ENCODE data around the gene FGF2.
"Not testable (repeated sequence)": the region's sequence is repeated elsewhere in the genome, so short reads cannot be mapped to it uniquely, and the experiment has no call there.

Gene FGF2

DNA sequence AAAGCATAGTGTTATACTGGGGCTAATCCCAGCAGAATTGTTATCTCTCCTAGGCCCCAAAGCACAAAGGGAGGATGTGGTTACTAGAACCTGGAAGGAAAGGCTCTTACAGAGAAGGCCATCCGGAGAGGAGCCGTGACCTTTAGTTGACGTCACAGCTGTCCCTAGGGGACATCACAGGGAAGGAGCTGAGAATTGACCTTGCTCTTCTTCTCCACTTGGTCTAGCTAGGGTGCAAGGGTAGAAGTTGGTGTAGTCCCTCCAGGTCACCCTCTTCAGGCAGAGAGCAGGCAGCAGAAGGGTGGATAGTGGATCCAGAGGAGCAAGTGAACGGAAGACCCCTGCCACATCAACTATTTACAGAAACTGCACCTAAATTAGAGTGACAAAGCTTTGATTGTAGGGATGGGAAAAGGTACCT is 22.8 kb upstream of the FGF2 start (continued):
- TF ChIP-seq ZNF549 (tag by site-specific recombination; IDR thresholded peaks at IDR 0.05) (no peak), ZNF501 (tag by site-specific recombination; IDR thresholded peaks at IDR 0.05) (no peak), ZNF19 (tag by site-specific recombination; IDR thresholded peaks at IDR 0.05; ENCODE audit: low read depth) (no peak), ZFHX2 (tag by site-specific recombination; conservative IDR thresholded peaks at IDR 0.05) (no peak), ZNF169 (tag by site-specific recombination; IDR thresholded peaks at IDR 0.05) (no peak)
- TF ChIP-seq, protein P1, sequence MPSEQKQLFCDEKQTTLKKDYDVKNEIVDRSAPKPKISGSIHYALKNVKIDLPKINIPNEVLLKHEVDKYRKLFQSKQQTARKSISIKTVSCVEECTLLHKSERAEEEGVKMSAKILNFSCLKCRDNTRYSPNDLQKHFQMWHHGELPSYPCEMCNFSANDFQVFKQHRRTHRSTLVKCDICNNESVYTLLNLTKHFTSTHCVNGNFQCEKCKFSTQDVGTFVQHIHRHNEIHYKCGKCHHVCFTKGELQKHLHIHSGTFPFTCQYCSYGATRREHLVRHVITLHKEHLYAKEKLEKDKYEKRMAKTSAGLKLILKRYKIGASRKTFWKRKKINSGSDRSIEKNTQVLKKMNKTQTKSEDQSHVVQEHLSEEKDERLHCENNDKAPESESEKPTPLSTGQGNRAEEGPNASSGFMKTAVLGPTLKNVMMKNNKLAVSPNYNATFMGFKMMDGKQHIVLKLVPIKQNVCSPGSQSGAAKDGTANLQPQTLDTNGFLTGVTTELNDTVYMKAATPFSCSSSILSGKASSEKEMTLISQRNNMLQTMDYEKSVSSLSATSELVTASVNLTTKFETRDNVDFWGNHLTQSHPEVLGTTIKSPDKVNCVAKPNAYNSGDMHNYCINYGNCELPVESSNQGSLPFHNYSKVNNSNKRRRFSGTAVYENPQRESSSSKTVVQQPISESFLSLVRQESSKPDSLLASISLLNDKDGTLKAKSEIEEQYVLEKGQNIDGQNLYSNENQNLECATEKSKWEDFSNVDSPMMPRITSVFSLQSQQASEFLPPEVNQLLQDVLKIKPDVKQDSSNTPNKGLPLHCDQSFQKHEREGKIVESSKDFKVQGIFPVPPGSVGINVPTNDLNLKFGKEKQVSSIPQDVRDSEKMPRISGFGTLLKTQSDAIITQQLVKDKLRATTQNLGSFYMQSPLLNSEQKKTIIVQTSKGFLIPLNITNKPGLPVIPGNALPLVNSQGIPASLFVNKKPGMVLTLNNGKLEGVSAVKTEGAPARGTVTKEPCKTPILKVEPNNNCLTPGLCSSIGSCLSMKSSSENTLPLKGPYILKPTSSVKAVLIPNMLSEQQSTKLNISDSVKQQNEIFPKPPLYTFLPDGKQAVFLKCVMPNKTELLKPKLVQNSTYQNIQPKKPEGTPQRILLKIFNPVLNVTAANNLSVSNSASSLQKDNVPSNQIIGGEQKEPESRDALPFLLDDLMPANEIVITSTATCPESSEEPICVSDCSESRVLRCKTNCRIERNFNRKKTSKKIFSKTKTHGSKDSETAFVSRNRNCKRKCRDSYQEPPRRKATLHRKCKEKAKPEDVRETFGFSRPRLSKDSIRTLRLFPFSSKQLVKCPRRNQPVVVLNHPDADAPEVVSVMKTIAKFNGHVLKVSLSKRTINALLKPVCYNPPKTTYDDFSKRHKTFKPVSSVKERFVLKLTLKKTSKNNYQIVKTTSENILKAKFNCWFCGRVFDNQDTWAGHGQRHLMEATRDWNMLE (tag by site-specific recombination; conservative IDR thresholded peaks at IDR 0.05; ENCODE audit: low read depth): no peak

DNA sequence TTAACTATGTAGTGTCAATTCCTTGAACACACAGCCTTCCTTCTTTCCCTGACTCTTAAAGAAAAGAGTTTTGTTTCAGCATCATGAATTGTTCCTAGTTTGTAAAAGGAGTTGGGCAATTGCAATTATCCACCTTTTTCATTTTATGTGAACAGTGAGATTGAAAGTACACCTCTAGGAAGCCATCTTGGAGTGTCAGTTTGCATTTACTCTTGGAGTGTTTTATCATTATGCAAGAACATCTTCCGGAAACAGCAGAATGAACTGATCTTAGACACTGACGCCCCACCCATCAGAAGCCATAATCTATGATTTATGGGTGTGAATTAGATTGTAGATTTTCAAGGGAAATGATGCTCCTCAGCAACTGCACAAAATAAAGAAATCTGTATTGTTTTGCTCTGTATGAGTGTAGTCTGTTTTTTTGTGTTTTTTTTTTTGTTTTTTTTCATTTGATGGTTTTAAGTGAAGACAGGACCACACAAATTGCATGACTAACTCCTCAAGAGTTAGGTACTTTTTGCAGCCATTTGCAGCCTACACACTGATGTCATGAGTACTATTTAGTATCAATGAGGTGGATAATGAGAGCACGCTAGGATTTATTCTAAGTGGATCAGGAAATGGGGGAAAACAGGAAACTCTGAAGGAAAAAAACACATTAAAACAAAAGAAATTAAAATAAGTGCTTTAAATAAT is 19.5 kb upstream of the FGF2 start:
- no peaks in the 10 kb centered on the region for H3K36me3 ChIP-seq (ENCODE audit: control insufficient read depth in 2 of 2, insufficient read depth in 1 of 2, low read length in 2 of 2)

DNA sequence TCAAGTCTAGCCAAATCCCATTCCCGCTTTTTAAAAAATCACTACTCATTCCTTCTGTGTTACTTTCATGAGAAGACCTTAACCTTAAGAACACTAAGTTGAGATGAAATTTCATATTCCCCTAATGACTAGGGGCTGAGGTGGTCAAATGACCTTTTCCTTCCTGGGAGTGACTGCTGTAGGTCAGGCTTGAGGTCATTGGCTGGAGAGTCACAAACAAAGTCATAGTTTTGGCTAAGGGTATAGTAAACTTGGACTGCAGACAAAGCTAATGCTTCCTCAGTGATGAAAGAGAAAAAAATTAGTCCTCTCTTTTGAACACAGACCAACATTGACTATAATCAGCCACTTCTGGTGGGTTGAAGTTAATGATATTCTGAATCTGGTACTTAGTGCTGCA is 16.0 kb upstream of the FGF2 start:
- Histone ChIP-seq H3K4me3 (ENCODE audit: low read depth, low read length) (no peak overlapping the region), H3K4me1 (ENCODE audit: control insufficient read depth, insufficient read depth, low read length) (no peaks in the 10 kb centered on the region), H3K9me3 (ENCODE audit: control insufficient read depth, insufficient read depth, low read depth, low read length) (no peaks in the 10 kb centered on the region), H3K36me3 (ENCODE audit: control insufficient read depth in 2 of 2, insufficient read depth in 1 of 2, low read length in 2 of 2) (no peaks in the 10 kb centered on the region), H3K27ac (ENCODE audit: extremely low read depth, low read depth, low read length) (no peak overlapping the region)
- ChIA-PET POLR2A (no interaction called here), CTCF (interaction anchor here (0.6 kb wide), 1 partner anchor 79 kb away, joined by 4 read pairs; no protein-coding TSS in a partner anchor)
- TF ChIP-seq ZNF600 (tag by site-specific recombination; IDR thresholded peaks at IDR 0.05) (no peak), ZFP69B (tag by site-specific recombination; IDR thresholded peaks at IDR 0.05) (no peak), ZFP41 (tag by site-specific recombination; IDR thresholded peaks at IDR 0.05; ENCODE audit: borderline replicate concordance) (no peak), ZNF623 (tag by site-specific recombination; IDR thresholded peaks at IDR 0.05) (no peak), ZNF423 (tag by site-specific recombination; IDR thresholded peaks at IDR 0.05) (no peak), ZBTB21 (tag by site-specific recombination; IDR thresholded peaks at IDR 0.05) (no peak), ZFP37 (tag by site-specific recombination; IDR thresholded peaks at IDR 0.05) (no peak), HOXC10 (CRISPR knock-in tag; IDR thresholded peaks at IDR 0.05) (no peak)
- TF ChIP-seq, protein P2, sequence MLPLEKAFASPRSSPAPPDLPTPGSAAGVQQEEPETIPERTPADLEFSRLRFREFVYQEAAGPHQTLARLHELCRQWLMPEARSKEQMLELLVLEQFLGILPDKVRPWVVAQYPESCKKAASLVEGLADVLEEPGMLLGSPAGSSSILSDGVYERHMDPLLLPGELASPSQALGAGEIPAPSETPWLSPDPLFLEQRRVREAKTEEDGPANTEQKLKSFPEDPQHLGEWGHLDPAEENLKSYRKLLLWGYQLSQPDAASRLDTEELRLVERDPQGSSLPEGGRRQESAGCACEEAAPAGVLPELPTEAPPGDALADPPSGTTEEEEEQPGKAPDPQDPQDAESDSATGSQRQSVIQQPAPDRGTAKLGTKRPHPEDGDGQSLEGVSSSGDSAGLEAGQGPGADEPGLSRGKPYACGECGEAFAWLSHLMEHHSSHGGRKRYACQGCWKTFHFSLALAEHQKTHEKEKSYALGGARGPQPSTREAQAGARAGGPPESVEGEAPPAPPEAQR (tag by site-specific recombination; IDR thresholded peaks at IDR 0.05): no peak
- TF ChIP-seq, protein P3, sequence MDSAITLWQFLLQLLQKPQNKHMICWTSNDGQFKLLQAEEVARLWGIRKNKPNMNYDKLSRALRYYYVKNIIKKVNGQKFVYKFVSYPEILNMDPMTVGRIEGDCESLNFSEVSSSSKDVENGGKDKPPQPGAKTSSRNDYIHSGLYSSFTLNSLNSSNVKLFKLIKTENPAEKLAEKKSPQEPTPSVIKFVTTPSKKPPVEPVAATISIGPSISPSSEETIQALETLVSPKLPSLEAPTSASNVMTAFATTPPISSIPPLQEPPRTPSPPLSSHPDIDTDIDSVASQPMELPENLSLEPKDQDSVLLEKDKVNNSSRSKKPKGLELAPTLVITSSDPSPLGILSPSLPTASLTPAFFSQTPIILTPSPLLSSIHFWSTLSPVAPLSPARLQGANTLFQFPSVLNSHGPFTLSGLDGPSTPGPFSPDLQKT (IDR thresholded peaks at IDR 0.05; ENCODE audit: borderline replicate concordance, low read depth, low read length): no peak
- TF ChIP-seq, protein P4, sequence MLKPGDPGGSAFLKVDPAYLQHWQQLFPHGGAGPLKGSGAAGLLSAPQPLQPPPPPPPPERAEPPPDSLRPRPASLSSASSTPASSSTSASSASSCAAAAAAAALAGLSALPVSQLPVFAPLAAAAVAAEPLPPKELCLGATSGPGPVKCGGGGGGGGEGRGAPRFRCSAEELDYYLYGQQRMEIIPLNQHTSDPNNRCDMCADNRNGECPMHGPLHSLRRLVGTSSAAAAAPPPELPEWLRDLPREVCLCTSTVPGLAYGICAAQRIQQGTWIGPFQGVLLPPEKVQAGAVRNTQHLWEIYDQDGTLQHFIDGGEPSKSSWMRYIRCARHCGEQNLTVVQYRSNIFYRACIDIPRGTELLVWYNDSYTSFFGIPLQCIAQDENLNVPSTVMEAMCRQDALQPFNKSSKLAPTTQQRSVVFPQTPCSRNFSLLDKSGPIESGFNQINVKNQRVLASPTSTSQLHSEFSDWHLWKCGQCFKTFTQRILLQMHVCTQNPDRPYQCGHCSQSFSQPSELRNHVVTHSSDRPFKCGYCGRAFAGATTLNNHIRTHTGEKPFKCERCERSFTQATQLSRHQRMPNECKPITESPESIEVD (tag by site-specific recombination; IDR thresholded peaks at IDR 0.05): no peak

More for the DNA sequence above, 19.5 kb upstream of the FGF2 start:
- CTCF ChIA-PET: no interaction called here
- no peak overlapping the region for H3K4me3 ChIP-seq (ENCODE audit: low read depth, low read length)
- H3K9me3 ChIP-seq (ENCODE audit: control insufficient read depth, insufficient read depth, low read depth, low read length): no peaks in the 10 kb centered on the region
- POLR2A ChIA-PET: no interaction called here
- H3K4me1 ChIP-seq (ENCODE audit: control insufficient read depth, insufficient read depth, low read length): no peaks in the 10 kb centered on the region
- H3K27ac ChIP-seq (ENCODE audit: extremely low read depth, low read depth, low read length): no peak overlapping the region
- no peak for TF ChIP-seq ZNF664 (tag by site-specific recombination; IDR thresholded peaks at IDR 0.05)

DNA sequence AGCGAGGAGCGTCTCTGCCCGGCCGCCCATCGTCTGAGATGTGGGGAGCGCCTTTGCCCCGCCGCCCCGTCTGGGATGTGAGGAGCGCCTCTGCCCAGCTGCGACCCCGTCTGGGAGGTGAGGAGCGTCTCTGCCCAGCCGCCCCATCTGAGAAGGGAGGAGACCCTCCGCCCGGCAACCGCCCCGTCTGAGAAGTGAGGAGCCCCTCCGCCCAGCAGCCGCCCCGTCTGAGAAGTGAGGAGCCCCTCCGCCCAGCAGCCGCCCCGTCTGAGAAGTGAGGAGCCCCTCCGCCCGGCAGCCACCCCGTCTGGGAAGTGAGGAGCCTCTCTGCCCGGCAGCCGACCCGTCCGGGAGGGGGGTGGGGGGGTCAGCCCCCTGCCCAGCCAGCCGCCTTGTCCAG is 14.8 kb upstream of the FGF2 start:
- CTCF ChIA-PET; H3K27ac ChIP-seq (ENCODE audit: extremely low read depth, low read depth, low read length); H3K4me1 ChIP-seq (ENCODE audit: control insufficient read depth, insufficient read depth, low read length); H3K4me3 ChIP-seq (ENCODE audit: low read depth, low read length); H3K36me3 ChIP-seq (ENCODE audit: control insufficient read depth in 2 of 2, insufficient read depth in 1 of 2, low read length in 2 of 2); H3K9me3 ChIP-seq (ENCODE audit: control insufficient read depth, insufficient read depth, low read depth, low read length); POLR2A ChIA-PET: not testable (repeated sequence)

DNA sequence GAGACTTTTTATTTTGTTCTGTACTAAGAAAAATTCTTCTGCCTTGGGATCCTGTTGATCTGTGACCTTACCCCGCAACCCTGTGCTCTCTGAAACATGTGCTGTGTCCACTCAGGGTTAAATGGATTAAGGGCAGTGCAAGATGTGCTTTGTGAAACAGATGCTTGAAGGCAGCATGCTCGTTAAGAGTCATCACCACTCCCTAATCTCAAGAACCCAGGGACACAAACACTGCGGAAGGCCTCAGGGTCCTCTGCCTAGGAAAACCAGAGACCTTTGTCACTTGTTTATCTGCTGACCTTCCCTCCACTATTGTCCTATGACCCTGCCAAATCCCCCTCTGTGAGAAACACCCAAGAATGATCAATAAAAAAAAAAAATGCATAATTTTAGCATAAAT is 13.8 kb upstream of the FGF2 start:
- H3K4me1 ChIP-seq (ENCODE audit: control insufficient read depth, insufficient read depth, low read length); H3K27ac ChIP-seq (ENCODE audit: extremely low read depth, low read depth, low read length); H3K9me3 ChIP-seq (ENCODE audit: control insufficient read depth, insufficient read depth, low read depth, low read length); CTCF ChIA-PET; H3K36me3 ChIP-seq (ENCODE audit: control insufficient read depth in 2 of 2, insufficient read depth in 1 of 2, low read length in 2 of 2); POLR2A ChIA-PET; H3K4me3 ChIP-seq (ENCODE audit: low read depth, low read length): not testable (repeated sequence)

Data from HEK293 (cell line).